GM19395 (cell line): Measurements from ENCODE around the gene EXOSC2.

Experiments
- ATAC-seq: cut with Tn5 transposase; IDR thresholded peaks from one replicate; pipeline ENCODE4 v1.9.1; 2021; ENCODE audit warnings: mild to moderate bottlenecking, moderate library complexity; ENCODE audit not compliant: unreplicated experiment

EXOSC2 gene

GRCh38 chr9:130735566-130735965, 42.0 kb downstream of the EXOSC2 start:
- ATAC-seq = no peak

- no peak for ATAC-seq
Measured at GRCh38 chr9:130736834-130737233, 43.3 kb downstream of the EXOSC2 start.

GRCh38 chr9:130738281-130738680, 44.7 kb downstream of the EXOSC2 start:
- no peak for ATAC-seq

- no peak for ATAC-seq
Measured at GRCh38 chr9:130739081-130739480, 45.5 kb downstream of the EXOSC2 start.

GRCh38 chr9:130740218-130741023, 46.8 kb downstream of the EXOSC2 start:
- no peak for ATAC-seq

GRCh38 chr9:130741024-130741305, 47.4 kb downstream of the EXOSC2 start:
- no peak for ATAC-seq

GRCh38 chr9:130741831-130742449, 48.4 kb downstream of the EXOSC2 start:
- ATAC-seq = no peak

GRCh38 chr9:130743656-130744055, 50.1 kb downstream of the EXOSC2 start:
- no peak for ATAC-seq

GRCh38 chr9:130745210-130745800, 51.7 kb downstream of the EXOSC2 start:
- no peak for ATAC-seq

GRCh38 chr9:130745829-130746228, 52.2 kb downstream of the EXOSC2 start:
- ATAC-seq = no peak

- ATAC-seq = no peak
Measured at GRCh38 chr9:130746434-130747212, 53.0 kb downstream of the EXOSC2 start.

GRCh38 chr9:130751631-130752355, 58.2 kb downstream of the EXOSC2 start:
- ATAC-seq = no peak
